GM19099 (cell line): ENCODE data around the gene CGB5.

Experiments used
- POLR2A ChIP-seq: IDR thresholded peaks from 3 replicates; pipeline ENCODE4 v1.6.1; 2011; ENCODE audit warnings: low read depth; ENCODE audit not compliant: insufficient read length; ENCODE audit errors: extremely low read depth

The CGB5 gene

DNA sequence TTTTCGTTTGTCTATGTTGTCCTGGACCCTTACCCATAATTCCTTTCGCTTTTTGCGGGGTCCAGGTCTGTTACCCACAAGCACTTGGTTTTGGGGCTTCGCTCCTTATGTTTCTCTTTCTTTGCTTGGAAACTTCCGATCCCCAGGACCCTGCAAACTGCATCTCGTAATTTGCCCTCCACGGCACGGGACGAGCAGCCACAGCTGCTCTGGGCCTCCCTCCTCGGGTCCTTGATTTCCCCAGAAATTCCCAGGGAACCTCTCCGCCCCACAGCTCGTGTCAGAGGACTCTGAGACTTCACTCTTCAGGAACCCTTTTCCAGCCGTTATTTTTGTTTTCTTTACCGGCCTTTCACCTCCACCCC is 42.2 kb downstream of the CGB5 start:
- no peak for TF ChIP-seq POLR2A

DNA sequence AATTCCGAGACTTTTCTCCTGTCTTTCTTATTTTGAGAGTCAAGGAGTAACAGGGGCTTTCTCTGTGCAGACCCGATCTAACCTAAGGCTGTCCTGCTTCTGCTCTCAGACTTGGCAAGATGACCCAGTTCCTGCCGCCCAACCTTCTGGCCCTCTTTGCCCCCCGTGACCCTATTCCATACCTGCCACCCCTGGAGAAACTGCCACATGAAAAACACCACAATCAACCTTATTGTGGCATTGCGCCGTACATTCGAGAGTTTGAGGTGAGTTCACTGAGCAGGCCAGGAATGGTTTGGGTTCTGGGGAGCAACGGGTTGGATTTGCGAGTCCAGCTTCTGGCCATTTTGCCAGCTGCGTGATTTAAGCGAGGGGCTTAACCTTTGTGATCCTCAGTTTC is 42.6 kb downstream of the CGB5 start:
- no peak for TF ChIP-seq POLR2A

DNA sequence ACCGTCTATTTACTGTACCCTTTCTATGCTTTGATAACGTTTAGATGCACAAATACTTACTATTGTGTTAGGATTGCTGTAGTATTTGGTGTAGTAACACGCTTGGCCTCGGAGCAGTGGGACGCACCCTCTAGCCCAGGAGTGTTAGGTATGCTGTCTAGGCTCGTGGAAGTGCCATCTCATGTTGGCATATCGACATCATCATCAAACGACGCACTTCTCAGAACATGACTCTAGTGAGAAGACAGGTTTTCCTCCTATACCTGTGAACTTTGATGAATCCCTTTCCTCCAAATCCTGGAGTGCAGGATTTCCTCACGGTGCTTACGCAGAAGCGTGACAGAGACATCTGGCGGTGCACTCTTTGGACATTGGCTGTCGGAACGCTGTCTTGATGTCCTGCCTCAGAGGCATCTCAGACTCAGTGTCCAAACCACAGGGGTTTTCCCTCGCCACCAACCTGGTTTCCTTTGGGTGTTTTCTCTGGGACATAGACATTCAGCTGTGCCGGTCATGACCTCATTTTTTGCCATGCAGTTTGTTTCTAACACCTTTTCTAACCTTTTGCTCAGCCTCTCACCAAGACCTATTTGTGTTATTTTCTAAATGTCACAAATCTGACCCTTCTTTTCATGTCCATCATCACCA is 47.9 kb downstream of the CGB5 start:
- no peak for TF ChIP-seq POLR2A

DNA sequence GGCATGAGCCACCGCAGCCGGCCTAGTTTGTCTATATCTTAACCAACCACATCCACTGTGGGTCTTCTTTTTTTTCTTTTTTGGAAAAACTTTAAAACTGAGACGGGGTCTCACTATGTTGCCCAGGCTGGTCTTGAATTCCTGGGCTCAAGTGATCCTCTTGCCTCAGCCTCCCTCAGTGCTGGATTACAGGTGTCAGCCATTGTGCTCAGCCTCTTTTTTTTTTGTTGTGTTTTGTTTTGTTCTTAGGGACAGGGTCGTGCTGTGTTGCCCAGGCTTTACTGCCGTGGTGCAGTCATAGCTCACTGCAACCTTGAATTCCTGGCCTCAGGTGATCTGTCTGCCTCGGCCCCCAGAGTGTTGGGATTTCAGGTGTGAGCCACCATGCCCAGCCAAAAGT is 49.0 kb downstream of the CGB5 start:
- TF ChIP-seq POLR2A: no peak
